Activated CD8-positive, alpha-beta T cell treated with anti-CD3 and anti-CD28 coated beads for 36 hours (primary cell): Measurements from ENCODE around the gene KLHL40. TPM values are rescaled to one million over a fixed set of nuclear protein-coding genes. Genes with fewer than 3 reads are reported as not detected.

Experiments
- ATAC-seq: fragments of 200-7000 bp; cut with Tn5 transposase; one replicate; pipeline ENCODE4 v1.10.0; 2021; ENCODE audit warnings: mild to moderate bottlenecking, moderate library complexity
- CTCF ChIA-PET: fragments of 350-600 bp; sonication (Branson Sonifier 250); formaldehyde crosslinking; loops from one replicate; lab custom pipeline; 2021; ENCODE audit warnings: antibody characterized with exemption; lab: Charles Lee
- POLR2A ChIA-PET: fragments of 350-600 bp; sonication (Branson Sonifier 250); formaldehyde crosslinking; loops from one replicate; lab custom pipeline; 2021; ENCODE audit warnings: antibody characterized with exemption; lab: Charles Lee
- DNase-seq: peaks from one replicate; pipeline ENCODE4 v3.0.0-alpha.2; 2020
- H3K27ac Mint-ChIP-seq: one replicate; pipeline ENCODE4 v1.8.0; 2021; ENCODE audit warnings: mild to moderate bottlenecking, mixed read lengths
- H3K27me3 Mint-ChIP-seq: one replicate; pipeline ENCODE4 v1.8.0; 2021; ENCODE audit warnings: mixed read lengths
- H3K36me3 Mint-ChIP-seq: one replicate; pipeline ENCODE4 v1.8.0; 2021; ENCODE audit warnings: low read depth, mixed read lengths
- H3K4me1 Mint-ChIP-seq: one replicate; pipeline ENCODE4 v1.8.0; 2021; ENCODE audit warnings: low read depth, mixed read lengths
- H3K4me3 Mint-ChIP-seq: one replicate; pipeline ENCODE4 v1.8.0; 2021; ENCODE audit warnings: mild to moderate bottlenecking, moderate library complexity, mixed read lengths
- H3K9me3 Mint-ChIP-seq: one replicate; pipeline ENCODE4 v1.8.0; 2021; ENCODE audit warnings: mixed read lengths
- intact Hi-C: fragments of 100-400 bp; cut with micrococcal nuclease; formaldehyde crosslinking; loops from one replicate; pipeline ENCODE4 v1.10.0; 2022
- total RNA-seq, 2 experiments: library from RNA; stranded (reverse); gene quantifications; one replicate each; pipeline ENCODE4 v1.2.3, GENCODE V29; 2021
- TF ChIP-seq, protein P1 (sequence below): fragments of 200-600 bp; IDR thresholded peaks from one replicate; pipeline ENCODE4 v1.8.0; 2022; ENCODE audit warnings: antibody characterized with exemption, mild to moderate bottlenecking

Gene KLHL40
- total RNA-seq, 2 experiments from 2014 or later, result not detected

DNA sequence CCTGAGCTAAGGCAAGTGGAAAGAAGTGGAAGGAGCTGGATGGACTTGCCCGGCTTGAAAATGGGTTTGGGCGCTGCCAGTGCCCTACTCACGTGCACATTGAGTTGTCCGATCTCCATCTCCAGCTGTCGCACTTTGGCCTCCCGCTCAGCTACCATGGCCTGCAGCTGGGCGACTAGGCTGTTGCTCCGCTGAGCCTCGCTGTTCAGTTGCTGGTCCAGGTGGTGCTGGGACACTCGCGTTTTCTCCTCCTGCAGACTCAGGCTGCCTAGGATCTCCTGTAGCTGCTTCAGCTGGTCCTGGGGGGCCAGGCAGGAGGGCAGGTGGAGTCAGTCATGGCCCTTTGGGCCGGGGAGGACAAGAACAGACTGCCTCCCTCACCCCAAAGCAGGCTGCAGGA, 50.3 kb downstream of the KLHL40 start:
- H3K27ac Mint-ChIP-seq, result no peak overlapping the region
- H3K36me3 Mint-ChIP-seq, result no peaks in the 10 kb centered on the region
- no peaks in the 10 kb centered on the region for H3K9me3 Mint-ChIP-seq
- CTCF ChIA-PET, result interaction anchor here (1.0 to 1.6 kb wide), 2 partner anchors 8 to 10 kb away, joined by 3 read pairs; no protein-coding TSS in a partner anchor
- intact Hi-C loops, result no loop called here
- no peak overlapping the region for H3K4me3 Mint-ChIP-seq
- TF ChIP-seq, protein P1, sequence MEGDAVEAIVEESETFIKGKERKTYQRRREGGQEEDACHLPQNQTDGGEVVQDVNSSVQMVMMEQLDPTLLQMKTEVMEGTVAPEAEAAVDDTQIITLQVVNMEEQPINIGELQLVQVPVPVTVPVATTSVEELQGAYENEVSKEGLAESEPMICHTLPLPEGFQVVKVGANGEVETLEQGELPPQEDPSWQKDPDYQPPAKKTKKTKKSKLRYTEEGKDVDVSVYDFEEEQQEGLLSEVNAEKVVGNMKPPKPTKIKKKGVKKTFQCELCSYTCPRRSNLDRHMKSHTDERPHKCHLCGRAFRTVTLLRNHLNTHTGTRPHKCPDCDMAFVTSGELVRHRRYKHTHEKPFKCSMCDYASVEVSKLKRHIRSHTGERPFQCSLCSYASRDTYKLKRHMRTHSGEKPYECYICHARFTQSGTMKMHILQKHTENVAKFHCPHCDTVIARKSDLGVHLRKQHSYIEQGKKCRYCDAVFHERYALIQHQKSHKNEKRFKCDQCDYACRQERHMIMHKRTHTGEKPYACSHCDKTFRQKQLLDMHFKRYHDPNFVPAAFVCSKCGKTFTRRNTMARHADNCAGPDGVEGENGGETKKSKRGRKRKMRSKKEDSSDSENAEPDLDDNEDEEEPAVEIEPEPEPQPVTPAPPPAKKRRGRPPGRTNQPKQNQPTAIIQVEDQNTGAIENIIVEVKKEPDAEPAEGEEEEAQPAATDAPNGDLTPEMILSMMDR, result no peak
- POLR2A ChIA-PET, result no interaction called here
- ATAC-seq (no peak), DNase-seq (no peak)
- no peaks in the 10 kb centered on the region for H3K27me3 Mint-ChIP-seq
- H3K4me1 Mint-ChIP-seq, result no peaks in the 10 kb centered on the region

DNA sequence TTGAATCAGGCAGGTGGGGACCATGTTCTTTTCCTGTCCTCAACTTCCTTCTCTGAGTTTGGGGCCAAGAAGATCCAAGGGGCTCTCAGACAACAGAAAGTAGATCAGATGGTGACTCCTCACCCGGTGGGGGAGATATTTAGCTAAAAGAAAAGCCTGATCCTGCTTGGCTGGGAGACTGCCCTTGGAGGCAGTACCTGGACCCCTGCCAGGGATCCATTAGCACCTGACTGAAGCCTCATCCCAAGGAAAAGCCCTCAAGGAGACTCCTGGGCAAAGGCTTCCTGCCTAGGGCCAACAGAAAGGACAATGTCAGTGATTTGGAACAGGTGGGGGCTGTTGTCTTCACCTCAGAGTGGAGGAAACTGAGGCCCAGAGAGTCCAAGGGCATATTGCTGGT, 50.7 kb downstream of the KLHL40 start:
- CTCF ChIA-PET, result no interaction called here
- H3K9me3 Mint-ChIP-seq, result no peaks in the 10 kb centered on the region
- TF ChIP-seq, protein P1, result no peak
- intact Hi-C loops, result no loop called here
- no peaks in the 10 kb centered on the region for H3K27me3 Mint-ChIP-seq
- no peaks in the 10 kb centered on the region for H3K4me1 Mint-ChIP-seq
- no peak overlapping the region for H3K4me3 Mint-ChIP-seq
- no peaks in the 10 kb centered on the region for H3K36me3 Mint-ChIP-seq
- no peak overlapping the region for H3K27ac Mint-ChIP-seq
- POLR2A ChIA-PET, result no interaction called here
- no peak for DNase-seq
- no peak for ATAC-seq

DNA sequence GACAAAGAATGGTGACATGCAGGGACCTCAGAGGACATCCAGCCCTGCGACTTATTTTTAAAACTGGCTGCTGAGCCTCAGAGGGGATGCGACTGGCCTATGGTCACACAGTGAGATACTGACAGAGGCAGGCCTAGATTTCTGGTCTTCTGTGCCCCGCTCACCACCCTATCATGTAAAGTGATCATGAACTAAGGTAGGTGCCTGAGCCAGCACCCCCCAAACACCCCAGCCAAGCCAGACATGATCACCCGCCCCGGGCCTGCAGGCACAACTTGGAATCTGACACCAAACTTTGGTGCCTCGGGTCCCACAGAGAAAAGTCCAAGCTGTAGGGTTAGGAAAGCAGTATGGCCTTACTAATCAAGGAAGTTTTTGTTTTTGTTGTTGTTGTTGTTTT, 51.2 kb downstream of the KLHL40 start:
- no peaks in the 10 kb centered on the region for H3K36me3 Mint-ChIP-seq
- ChIA-PET POLR2A (no interaction called here), CTCF (no interaction called here)
- TF ChIP-seq, protein P1, result no peak
- intact Hi-C loops, result no loop called here
- ATAC-seq (no peak), DNase-seq (no peak)
- H3K27ac Mint-ChIP-seq, result no peak overlapping the region
- no peaks in the 10 kb centered on the region for H3K9me3 Mint-ChIP-seq
- no peak overlapping the region for H3K4me3 Mint-ChIP-seq
- H3K27me3 Mint-ChIP-seq, result no peaks in the 10 kb centered on the region
- no peaks in the 10 kb centered on the region for H3K4me1 Mint-ChIP-seq

DNA sequence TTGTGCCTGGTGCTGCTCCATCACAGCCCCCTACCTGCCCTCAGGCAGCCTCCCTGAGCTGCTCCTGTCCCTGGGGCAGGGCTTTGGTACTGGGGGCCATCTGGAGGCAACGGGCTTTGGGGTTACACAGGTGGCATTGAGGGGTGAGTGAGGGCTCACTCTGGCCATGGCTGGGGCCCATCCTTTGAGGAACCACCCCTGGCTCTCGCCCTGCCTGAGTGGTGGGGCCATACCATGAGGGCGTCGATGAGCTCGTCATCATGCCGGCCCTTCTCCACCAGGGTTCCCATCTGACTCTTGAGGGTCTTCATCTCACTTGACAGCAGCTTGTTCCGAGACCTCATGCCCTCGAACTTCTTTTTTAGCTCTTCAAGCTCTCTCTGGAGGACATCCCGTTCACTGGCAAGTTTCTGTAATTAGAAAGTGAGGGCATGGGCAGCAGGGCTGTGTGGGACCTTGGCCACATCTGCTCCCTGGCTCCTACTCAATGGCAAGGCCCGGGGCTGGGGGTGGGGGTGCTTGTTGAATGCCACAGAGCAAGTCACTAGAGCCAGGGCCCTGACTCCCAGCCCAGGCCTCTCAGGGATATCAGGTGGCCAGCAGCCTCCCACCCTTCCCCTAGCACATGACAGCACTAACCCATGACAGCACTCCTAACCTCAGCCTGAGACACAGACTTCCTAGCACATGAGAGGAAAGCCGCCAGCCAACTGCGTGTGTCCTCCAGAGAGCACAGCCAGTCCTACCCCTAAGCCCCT, 54.2 kb downstream of the KLHL40 start:
- Mint-ChIP-seq H3K4me1 (no peaks in the 10 kb centered on the region), H3K9me3 (no peaks in the 10 kb centered on the region), H3K4me3 (no peak overlapping the region), H3K27me3 (no peaks in the 10 kb centered on the region), H3K36me3 (no peaks in the 10 kb centered on the region), H3K27ac (no peak overlapping the region)
- DNase-seq (no peak), ATAC-seq (no peak)
- CTCF ChIA-PET, result interaction anchor here (2.2 kb wide), 1 partner anchor 192 kb away, joined by 4 read pairs; no protein-coding TSS in a partner anchor
- POLR2A ChIA-PET, result no interaction called here
- intact Hi-C loops, result loop anchor here (10.0 kb wide), 1 partner anchor 155 kb away; the partner anchor contains the start of gene SEC22C
- TF ChIP-seq, protein P1, result no peak

DNA sequence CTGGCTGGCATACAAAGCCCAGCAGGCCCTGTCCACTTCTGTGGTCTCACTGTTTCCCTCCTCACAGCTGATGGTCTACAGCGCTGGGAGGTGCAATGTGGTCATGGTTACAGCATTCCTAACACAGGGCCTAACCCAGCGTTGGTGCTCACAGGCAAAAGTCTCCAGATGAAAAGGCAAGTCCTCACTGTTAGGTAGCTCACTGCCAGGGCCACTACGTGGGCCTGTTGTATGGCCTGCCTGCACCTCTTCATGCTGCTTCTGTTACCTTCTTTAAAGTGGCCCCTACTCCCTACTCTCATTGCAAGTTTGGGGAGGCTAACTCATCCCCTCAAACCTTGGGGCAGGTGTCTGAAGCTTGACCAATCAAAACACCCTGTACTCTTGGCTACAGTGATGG, 56.5 kb downstream of the KLHL40 start:
- no peaks in the 10 kb centered on the region for H3K9me3 Mint-ChIP-seq
- no peak overlapping the region for H3K4me3 Mint-ChIP-seq
- intact Hi-C loops, result loop anchor here (10.0 kb wide), 1 partner anchor 157 kb away; the partner anchor contains the start of gene SEC22C
- ATAC-seq (no peak), DNase-seq (no peak)
- TF ChIP-seq, protein P1, result no peak
- H3K4me1 Mint-ChIP-seq, result no peaks in the 10 kb centered on the region
- no peak overlapping the region for H3K27ac Mint-ChIP-seq
- no peaks in the 10 kb centered on the region for H3K36me3 Mint-ChIP-seq
- H3K27me3 Mint-ChIP-seq, result no peaks in the 10 kb centered on the region
- CTCF ChIA-PET, result interaction anchor here (0.8 to 2.2 kb wide), 4 partner anchors 8 to 194 kb away, joined by 3 to 4 read pairs (median 4); no protein-coding TSS in a partner anchor
- POLR2A ChIA-PET, result no interaction called here
